Brain microvascular endothelial cell (primary cell): ENCODE measurements around the gene LYPD6B.

ENCODE experiments used
- DNase-seq: peaks from one replicate; pipeline ENCODE4 v3.0.0-alpha.2; 2020
- H3K27ac ChIP-seq: fragments of 250-450 bp; sonication (Bioruptor Pico); 2 replicates; pipeline ENCODE4 v1.5.1; 2020; ENCODE audit warnings: mild to moderate bottlenecking, moderate library complexity
- H3K27me3 ChIP-seq: fragments of 250-450 bp; sonication (Bioruptor Pico); replicated peaks from 2 replicates; pipeline ENCODE4 v1.5.1; 2020; ENCODE audit warnings: mild to moderate bottlenecking
- H3K36me3 ChIP-seq: fragments of 250-450 bp; sonication (Bioruptor Pico); replicated peaks from 2 replicates; pipeline ENCODE4 v1.5.1; 2020; ENCODE audit warnings: mild to moderate bottlenecking
- H3K4me3 ChIP-seq: 2 replicates; pipeline ENCODE4 v1.5.1; 2011; ENCODE audit warnings: low read depth, mild to moderate bottlenecking, control low read depth, low read length, moderate library complexity
- in situ Hi-C: cut with HindIII; loops from 2 replicates; pipeline ENCODE4 v1.10.0; 2017; ENCODE audit warnings: low sequenced_read_pairs, low pct_ligation_motif_present
- TF ChIP-seq, protein P1 (sequence below): IDR thresholded peaks from 2 replicates; pipeline ENCODE4 v1.5.1; 2011; ENCODE audit warnings: low read depth, mild to moderate bottlenecking, moderate library complexity, low read length, control low read depth, inconsistent platforms; ENCODE audit errors: missing control alignments

LYPD6B gene

DNA sequence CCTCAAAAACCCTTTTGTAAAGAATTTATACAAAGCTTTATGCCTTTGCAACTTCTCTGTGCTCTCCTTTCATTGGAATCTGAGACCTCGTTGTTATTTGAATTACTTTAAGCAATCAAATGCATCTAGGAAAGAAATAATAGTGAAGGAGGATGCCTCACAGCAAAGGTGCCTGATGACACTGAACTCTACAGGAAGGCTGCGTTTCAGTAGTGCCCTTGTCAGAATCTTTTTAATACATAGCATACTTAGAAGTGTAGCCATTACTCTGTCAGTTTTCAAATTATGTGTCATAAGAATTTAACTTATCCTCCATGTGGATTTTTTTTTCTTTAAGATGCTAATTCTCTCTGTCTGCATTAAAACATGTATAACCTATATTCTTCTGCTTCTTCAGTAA lies 9.6 kb upstream of the LYPD6B start:
- Histone ChIP-seq H3K27me3 (no peaks in the 10 kb centered on the region), H3K4me3 (no peak overlapping the region), H3K27ac (no peak overlapping the region), H3K36me3 (no peaks in the 10 kb centered on the region)
- TF ChIP-seq, protein P1, sequence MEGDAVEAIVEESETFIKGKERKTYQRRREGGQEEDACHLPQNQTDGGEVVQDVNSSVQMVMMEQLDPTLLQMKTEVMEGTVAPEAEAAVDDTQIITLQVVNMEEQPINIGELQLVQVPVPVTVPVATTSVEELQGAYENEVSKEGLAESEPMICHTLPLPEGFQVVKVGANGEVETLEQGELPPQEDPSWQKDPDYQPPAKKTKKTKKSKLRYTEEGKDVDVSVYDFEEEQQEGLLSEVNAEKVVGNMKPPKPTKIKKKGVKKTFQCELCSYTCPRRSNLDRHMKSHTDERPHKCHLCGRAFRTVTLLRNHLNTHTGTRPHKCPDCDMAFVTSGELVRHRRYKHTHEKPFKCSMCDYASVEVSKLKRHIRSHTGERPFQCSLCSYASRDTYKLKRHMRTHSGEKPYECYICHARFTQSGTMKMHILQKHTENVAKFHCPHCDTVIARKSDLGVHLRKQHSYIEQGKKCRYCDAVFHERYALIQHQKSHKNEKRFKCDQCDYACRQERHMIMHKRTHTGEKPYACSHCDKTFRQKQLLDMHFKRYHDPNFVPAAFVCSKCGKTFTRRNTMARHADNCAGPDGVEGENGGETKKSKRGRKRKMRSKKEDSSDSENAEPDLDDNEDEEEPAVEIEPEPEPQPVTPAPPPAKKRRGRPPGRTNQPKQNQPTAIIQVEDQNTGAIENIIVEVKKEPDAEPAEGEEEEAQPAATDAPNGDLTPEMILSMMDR = no peak
- in situ Hi-C loops = no loop called here
- no peak for DNase-seq

DNA sequence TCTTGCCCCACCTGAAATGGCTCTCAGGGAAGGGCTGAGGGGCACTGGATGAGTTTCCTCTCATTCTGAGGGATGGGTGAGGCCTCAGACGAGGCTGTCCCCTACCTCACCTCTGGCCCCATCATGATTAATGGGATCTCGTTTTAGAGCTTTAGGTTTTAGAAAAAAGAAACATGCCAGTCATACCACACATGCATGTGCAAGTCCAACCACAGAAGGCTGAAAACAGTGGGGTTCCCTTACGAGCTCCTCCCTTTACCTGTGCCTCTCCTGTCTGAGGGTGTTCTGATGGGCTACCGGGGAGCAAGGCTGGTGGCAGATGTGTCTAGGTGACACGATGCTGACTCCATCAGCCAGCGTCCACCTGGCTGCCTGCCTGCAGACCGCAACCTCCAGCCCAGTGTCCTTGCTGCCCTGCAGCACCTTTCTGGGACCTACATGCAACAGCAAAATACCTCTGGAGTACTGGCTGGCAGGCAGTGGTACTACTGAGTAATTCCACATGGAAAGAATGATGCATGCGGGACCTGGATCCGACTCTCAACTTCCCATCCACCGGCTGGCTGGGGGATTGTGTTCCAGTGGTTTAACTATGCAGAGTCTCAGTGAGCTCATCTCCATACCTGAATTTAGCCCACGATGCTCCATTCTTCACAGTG lies 9.1 kb upstream of the LYPD6B start:
- Histone ChIP-seq H3K4me3 (no peak overlapping the region), H3K27me3 (no peaks in the 10 kb centered on the region), H3K36me3 (no peaks in the 10 kb centered on the region), H3K27ac (no peak overlapping the region)
- no peak for DNase-seq
- TF ChIP-seq, protein P1 = no peak
- in situ Hi-C loops = no loop called here

DNA sequence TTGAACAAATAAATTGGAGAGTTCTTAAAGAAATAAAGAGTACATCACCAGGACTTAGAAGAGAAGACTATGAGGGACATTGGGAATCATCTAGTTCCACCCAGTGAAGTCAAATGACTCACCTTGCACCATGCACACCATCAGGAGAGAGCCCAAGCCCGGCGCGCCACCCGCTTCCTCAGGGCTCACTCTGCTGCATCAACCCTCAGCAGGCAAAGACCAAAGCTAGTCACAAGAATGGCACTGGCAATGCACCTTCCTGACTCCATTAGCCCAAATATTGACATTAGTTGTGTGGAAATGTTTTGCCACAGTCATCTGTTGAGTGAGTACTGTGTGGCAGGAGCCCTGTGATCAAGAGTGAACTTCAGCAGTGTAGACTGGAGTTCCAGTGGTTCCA lies 7.1 kb upstream of the LYPD6B start:
- Histone ChIP-seq H3K36me3 (no peaks in the 10 kb centered on the region), H3K4me3 (no peak overlapping the region), H3K27ac (no peak overlapping the region), H3K27me3 (no peaks in the 10 kb centered on the region)
- no peak for DNase-seq
- TF ChIP-seq, protein P1 = no peak
- in situ Hi-C loops = no loop called here

DNA sequence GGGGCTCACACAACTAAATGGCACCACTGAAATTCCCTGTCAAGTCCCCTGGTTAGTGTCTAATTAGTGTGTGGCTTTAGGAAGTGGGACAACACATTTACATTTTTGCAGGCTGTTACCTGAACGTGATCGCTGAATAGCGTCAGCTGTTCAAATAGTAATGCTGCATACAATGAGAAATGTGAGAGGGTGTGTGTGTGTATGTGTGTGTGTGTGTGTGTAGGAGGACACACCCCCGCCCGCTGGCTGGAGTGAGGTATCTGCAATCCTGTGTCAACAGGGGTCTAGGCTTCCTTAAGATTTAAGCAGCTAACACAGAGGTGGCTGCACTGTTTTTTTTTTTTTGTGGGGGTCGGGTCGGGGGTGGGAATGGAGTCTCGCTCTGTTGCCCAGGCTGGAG lies 4.8 kb upstream of the LYPD6B start:
- H3K27ac ChIP-seq = no peak overlapping the region
- in situ Hi-C loops = no loop called here
- no peak overlapping the region for H3K4me3 ChIP-seq
- H3K36me3 ChIP-seq = no peaks in the 10 kb centered on the region
- H3K27me3 ChIP-seq = peaks cover 13% of the 10 kb centered on the region
- DNase-seq = no peak
- TF ChIP-seq, protein P1 = no peak

DNA sequence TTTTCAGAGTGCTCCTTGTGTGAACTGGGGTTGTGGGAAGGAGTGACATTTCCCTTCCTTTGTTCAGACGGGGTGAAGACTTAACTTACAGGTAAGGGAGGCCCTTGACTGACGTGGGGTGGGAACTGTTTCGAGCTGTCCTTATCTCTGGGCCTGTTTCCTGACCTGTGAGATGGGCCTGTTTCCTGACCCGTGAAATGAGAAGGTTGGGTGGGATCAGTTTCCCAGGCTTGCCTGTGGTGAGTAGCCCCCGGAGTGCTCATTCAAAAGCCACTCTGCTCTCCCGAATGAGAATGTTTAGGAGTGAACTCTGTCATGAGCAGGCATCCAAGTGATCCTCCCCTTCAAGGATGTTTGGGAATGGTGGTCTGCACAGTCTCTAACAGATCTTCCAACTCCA lies 4.1 kb upstream of the LYPD6B start:
- Histone ChIP-seq H3K27me3 (peaks cover 19% of the 10 kb centered on the region), H3K36me3 (no peaks in the 10 kb centered on the region), H3K27ac (no peak overlapping the region), H3K4me3 (no peak overlapping the region)
- TF ChIP-seq, protein P1 = no peak
- in situ Hi-C loops = no loop called here
- no peak for DNase-seq
